ENCODE results near the gene APEH.

DNA sequence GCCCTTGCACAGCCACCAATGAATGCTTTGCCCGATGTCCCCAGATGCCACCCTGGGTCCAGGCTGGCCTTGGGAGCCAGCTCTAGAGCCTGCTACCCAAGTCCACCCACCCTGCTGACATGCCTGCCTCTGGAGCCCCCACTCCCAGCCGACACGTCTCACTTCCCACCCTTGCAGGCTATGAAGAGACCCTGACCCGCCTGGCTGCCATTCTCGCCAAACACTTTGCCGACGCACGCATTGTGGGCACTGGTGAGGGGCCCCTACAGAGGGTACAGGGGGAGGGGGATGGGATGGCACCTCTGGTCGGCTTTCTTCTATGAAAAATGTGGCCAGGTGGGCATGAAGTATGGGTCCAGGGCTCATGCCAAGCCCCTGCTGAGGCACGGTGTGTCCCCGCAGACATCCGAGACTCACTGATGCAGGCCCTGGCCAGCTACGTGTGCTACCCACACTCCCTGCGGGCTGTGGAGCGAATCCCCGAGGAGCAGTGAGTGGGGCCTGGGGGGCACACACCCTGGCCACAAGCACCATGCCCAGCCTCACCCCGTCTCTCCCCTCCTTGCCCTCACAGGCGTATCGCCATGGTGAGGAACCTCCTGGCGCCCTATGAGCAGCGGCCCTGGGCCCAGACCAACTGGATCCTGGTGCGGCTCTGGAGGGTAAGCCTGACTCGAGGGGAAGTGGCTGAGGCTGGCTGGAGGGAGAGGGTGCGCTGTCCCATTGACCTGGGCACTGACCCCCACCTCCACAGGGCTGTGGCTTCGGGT lies 39.4 kb downstream of the APEH start:
- TF ChIP-seq, protein P1, sequence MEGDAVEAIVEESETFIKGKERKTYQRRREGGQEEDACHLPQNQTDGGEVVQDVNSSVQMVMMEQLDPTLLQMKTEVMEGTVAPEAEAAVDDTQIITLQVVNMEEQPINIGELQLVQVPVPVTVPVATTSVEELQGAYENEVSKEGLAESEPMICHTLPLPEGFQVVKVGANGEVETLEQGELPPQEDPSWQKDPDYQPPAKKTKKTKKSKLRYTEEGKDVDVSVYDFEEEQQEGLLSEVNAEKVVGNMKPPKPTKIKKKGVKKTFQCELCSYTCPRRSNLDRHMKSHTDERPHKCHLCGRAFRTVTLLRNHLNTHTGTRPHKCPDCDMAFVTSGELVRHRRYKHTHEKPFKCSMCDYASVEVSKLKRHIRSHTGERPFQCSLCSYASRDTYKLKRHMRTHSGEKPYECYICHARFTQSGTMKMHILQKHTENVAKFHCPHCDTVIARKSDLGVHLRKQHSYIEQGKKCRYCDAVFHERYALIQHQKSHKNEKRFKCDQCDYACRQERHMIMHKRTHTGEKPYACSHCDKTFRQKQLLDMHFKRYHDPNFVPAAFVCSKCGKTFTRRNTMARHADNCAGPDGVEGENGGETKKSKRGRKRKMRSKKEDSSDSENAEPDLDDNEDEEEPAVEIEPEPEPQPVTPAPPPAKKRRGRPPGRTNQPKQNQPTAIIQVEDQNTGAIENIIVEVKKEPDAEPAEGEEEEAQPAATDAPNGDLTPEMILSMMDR (conservative IDR thresholded peaks at IDR 0.05; ENCODE audit: low read depth, low read length), result no peak
- no peak for TF ChIP-seq EZH2 (IDR thresholded peaks at IDR 0.05; ENCODE audit: low read length, unreplicated experiment)
